ENCODE data around the gene TPD52L1. TPM values are rescaled to one million over a fixed set of nuclear protein-coding genes. Genes with fewer than 3 reads are reported as not detected.
A peak's percentile ranks its signal among the peaks of the same experiment; 100 is the strongest.

The TPD52L1 gene
- total and polyA plus RNA-seq, 4 donors: 15.6 to 43.5 (median 16.7) TPM

DNA sequence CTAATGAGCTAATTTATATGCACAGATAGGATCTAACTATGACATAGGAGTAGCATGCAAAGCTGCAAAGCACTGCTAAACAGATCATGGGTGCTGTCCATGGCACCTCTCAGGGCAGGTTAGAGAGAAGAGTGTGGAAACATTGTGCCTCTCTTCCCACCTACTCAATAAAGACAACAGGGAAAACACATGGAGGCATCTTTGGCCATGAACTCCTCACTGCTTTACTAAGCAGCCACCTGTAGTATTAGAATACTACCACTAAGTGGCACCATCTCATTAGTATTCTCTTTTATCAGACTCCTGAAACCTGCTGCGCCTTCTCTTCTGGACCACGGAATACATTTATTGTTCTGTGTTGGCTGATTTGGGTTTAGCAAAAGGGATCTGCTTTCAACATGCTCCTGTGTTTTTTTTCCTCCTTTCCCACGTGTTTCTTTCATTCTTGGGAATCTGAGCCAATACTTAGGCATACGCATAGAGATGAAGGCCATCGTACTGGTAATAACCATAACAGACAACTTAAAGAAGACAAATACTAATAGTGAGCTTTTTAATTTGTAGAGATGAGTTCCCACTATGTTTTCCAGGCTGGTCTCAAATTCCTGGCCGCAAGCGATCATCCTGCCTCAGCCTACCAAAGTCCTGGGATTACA is 157.5 kb downstream of the TPD52L1 start:
- H3K27me3 ChIP-seq (ENCODE audit: control insufficient read depth in 3 of 3, insufficient read depth in 3 of 3, low read length in 2 of 3): peaks cover 0 to 4% (median 2%) of the 10 kb centered on the region in 3 donors
- H3K9me3 ChIP-seq (ENCODE audit: control insufficient read depth in 4 of 4, insufficient read depth in 3 of 4, low read length in 3 of 4): no peaks in the 10 kb centered on the region
- H3K27ac ChIP-seq (ENCODE audit: low read depth in 1 of 2, low read length in 1 of 2): no peak overlapping the region
- ATAC-seq (ENCODE audit: insufficient read depth, low FRiP score) (peak; percentile 38), DNase-seq (peak in 2 of 3 donors; percentile 80 to 82)
- 53 to 54% methylated on average over 7 of the region's 7 CpGs for WGBS, 2 donors
- peak; percentile 62 for TF ChIP-seq CTCF (IDR thresholded peaks at IDR 0.05; ENCODE audit: control extremely low read depth, extremely low read depth)
- no peak overlapping the region for H3K4me3 ChIP-seq
- no peak overlapping the region for H3K9ac ChIP-seq (ENCODE audit: insufficient read depth in 1 of 2, low read length in 2 of 2)
- no peaks in the 10 kb centered on the region for H3K36me3 ChIP-seq (ENCODE audit: control insufficient read depth in 4 of 4, insufficient read depth in 4 of 4, low read length in 4 of 4)
- no peaks in the 10 kb centered on the region for H3K4me1 ChIP-seq (ENCODE audit: control insufficient read depth in 5 of 5, insufficient read depth in 5 of 5, low read length in 5 of 5)

- H3K27ac ChIP-seq (ENCODE audit: low read depth in 1 of 2, low read length in 1 of 2): no peak overlapping the region
- H3K4me3 ChIP-seq: no peak overlapping the region
- H3K9me3 ChIP-seq (ENCODE audit: control insufficient read depth in 4 of 4, insufficient read depth in 3 of 4, low read length in 3 of 4): no peaks in the 10 kb centered on the region
- 67 to 83% methylated on average over 2 of the region's 2 CpGs for WGBS, 2 donors
- DNase-seq: no peak
- H3K27me3 ChIP-seq (ENCODE audit: control insufficient read depth in 3 of 3, insufficient read depth in 3 of 3, low read length in 2 of 3): peaks cover 0 to 7% (median 2%) of the 10 kb centered on the region in 3 donors
- ATAC-seq (ENCODE audit: insufficient read depth, low FRiP score): no peak
- H3K9ac ChIP-seq (ENCODE audit: insufficient read depth in 1 of 2, low read length in 2 of 2): no peak overlapping the region
- TF ChIP-seq CTCF (IDR thresholded peaks at IDR 0.05; ENCODE audit: control extremely low read depth, extremely low read depth): no peak
- H3K36me3 ChIP-seq (ENCODE audit: control insufficient read depth in 4 of 4, insufficient read depth in 4 of 4, low read length in 4 of 4): no peaks in the 10 kb centered on the region
- no peaks in the 10 kb centered on the region for H3K4me1 ChIP-seq (ENCODE audit: control insufficient read depth in 5 of 5, insufficient read depth in 5 of 5, low read length in 5 of 5)
Measured at GRCh38 chr6:125312478-125312877, 158.9 kb downstream of the TPD52L1 start.

- H3K27me3 ChIP-seq (ENCODE audit: control insufficient read depth in 3 of 3, insufficient read depth in 3 of 3, low read length in 2 of 3): peaks cover 0 to 7% (median 2%) of the 10 kb centered on the region in 3 donors
- ATAC-seq (ENCODE audit: insufficient read depth, low FRiP score) (no peak), DNase-seq (no peak)
- no peak overlapping the region for H3K9ac ChIP-seq (ENCODE audit: insufficient read depth in 1 of 2, low read length in 2 of 2)
- H3K9me3 ChIP-seq (ENCODE audit: control insufficient read depth in 4 of 4, insufficient read depth in 3 of 4, low read length in 3 of 4): no peaks in the 10 kb centered on the region
- no peaks in the 10 kb centered on the region for H3K4me1 ChIP-seq (ENCODE audit: control insufficient read depth in 5 of 5, insufficient read depth in 5 of 5, low read length in 5 of 5)
- H3K4me3 ChIP-seq: no peak overlapping the region
- no peaks in the 10 kb centered on the region for H3K36me3 ChIP-seq (ENCODE audit: control insufficient read depth in 4 of 4, insufficient read depth in 4 of 4, low read length in 4 of 4)
- WGBS, 2 donors: 84 to 95% methylated on average over 4 of the region's 4 CpGs
- no peak for TF ChIP-seq CTCF (IDR thresholded peaks at IDR 0.05; ENCODE audit: control extremely low read depth, extremely low read depth)
- H3K27ac ChIP-seq (ENCODE audit: low read depth in 1 of 2, low read length in 1 of 2): no peak overlapping the region
Measured at GRCh38 chr6:125312950-125313349, 159.4 kb downstream of the TPD52L1 start.

Other genes starting within 250 kb of the TPD52L1 start
- 10 to 100 TPM; 22.3 to 58.6 TPM for gene RNF217, start 191.3 kb upstream of the TPD52L1 start, total RNA-seq
- 1 to 10 TPM; 3.1 to 4.8 TPM for gene RNF217, start 191.3 kb upstream of the TPD52L1 start, polyA plus RNA-seq
- gene HDDC2, start 148.2 kb downstream of the TPD52L1 start, total RNA-seq: 10 to 100 TPM; 34.6 to 61.0 TPM
- gene HDDC2, start 148.2 kb downstream of the TPD52L1 start, polyA plus RNA-seq: 10 to 100 TPM; 56.1 to 72.3 TPM

All from lung (tissue), 12 donors.